Measurements from ENCODE around the gene PTGDS.

The PTGDS gene

GRCh38 chr9:136958898-136959850 lies 18.1 kb upstream of the PTGDS start:
- no peak for DNase-seq

GRCh38 chr9:136960212-136960937 lies 16.9 kb upstream of the PTGDS start:
- DNase-seq, result no peak

- DNase-seq, result no peak
Observed at GRCh38 chr9:136960938-136961275, 16.4 kb upstream of the PTGDS start.

GRCh38 chr9:136961279-136962065 lies 15.8 kb upstream of the PTGDS start:
- no peak for DNase-seq

- DNase-seq, result no peak
Observed at GRCh38 chr9:136962163-136962562, 15.1 kb upstream of the PTGDS start.

GRCh38 chr9:136962701-136963248 lies 14.5 kb upstream of the PTGDS start:
- DNase-seq, result no peak

GRCh38 chr9:136963341-136963740 lies 14.0 kb upstream of the PTGDS start:
- no peak for DNase-seq

GRCh38 chr9:136963751-136964150 lies 13.6 kb upstream of the PTGDS start:
- no peak for DNase-seq

- no peak for DNase-seq
Observed at GRCh38 chr9:136964171-136964689, 13.1 kb upstream of the PTGDS start.

- DNase-seq, result no peak
Observed at GRCh38 chr9:136964833-136965422, 12.4 kb upstream of the PTGDS start.

GRCh38 chr9:136965771-136966484 lies 11.4 kb upstream of the PTGDS start:
- peak; percentile 52 for DNase-seq

GRCh38 chr9:136968333-136969127 lies 8.8 kb upstream of the PTGDS start:
- DNase-seq, result no peak

- no peak for DNase-seq
Observed at GRCh38 chr9:136969150-136969549, 8.2 kb upstream of the PTGDS start.

- DNase-seq, result no peak
Observed at GRCh38 chr9:136969774-136970173, 7.5 kb upstream of the PTGDS start.

GRCh38 chr9:136970361-136970760 lies 6.9 kb upstream of the PTGDS start:
- no peak for DNase-seq

GRCh38 chr9:136971746-136972145 lies 5.6 kb upstream of the PTGDS start:
- DNase-seq, result no peak

- DNase-seq, result no peak
Observed at GRCh38 chr9:136972335-136972734, 5.0 kb upstream of the PTGDS start.

- no peak for DNase-seq
Observed at GRCh38 chr9:136972743-136973142, 4.6 kb upstream of the PTGDS start.

- DNase-seq, result no peak
Observed at GRCh38 chr9:136973618-136974617, 3.4 kb upstream of the PTGDS start.
